HG02759 (cell line): ENCODE measurements around the gene RASGRP3.

Experiments used
- ATAC-seq: cut with Tn5 transposase; IDR thresholded peaks from one replicate; pipeline ENCODE4 v1.9.1; 2021; ENCODE audit warnings: mild to moderate bottlenecking, moderate library complexity; ENCODE audit not compliant: unreplicated experiment

The RASGRP3 gene

GRCh38 chr2:33518200-33518599, 41.8 kb downstream of the RASGRP3 start:
- ATAC-seq = no peak

GRCh38 chr2:33518929-33519328, 42.5 kb downstream of the RASGRP3 start:
- ATAC-seq = no peak

GRCh38 chr2:33521791-33522281, 45.4 kb downstream of the RASGRP3 start:
- ATAC-seq = no peak

- no peak for ATAC-seq
Observed at GRCh38 chr2:33522576-33522975, 46.1 kb downstream of the RASGRP3 start.

GRCh38 chr2:33525666-33526065, 49.2 kb downstream of the RASGRP3 start:
- ATAC-seq = no peak

GRCh38 chr2:33526132-33526531, 49.7 kb downstream of the RASGRP3 start:
- no peak for ATAC-seq

- ATAC-seq = no peak
Observed at GRCh38 chr2:33526921-33527320, 50.5 kb downstream of the RASGRP3 start.

GRCh38 chr2:33528441-33528950, 52.0 kb downstream of the RASGRP3 start:
- ATAC-seq = no peak

- ATAC-seq = peak; percentile 27
Observed at GRCh38 chr2:33529771-33530481, 53.5 kb downstream of the RASGRP3 start.

- ATAC-seq = peak; percentile 46
Observed at GRCh38 chr2:33530690-33531548, 54.5 kb downstream of the RASGRP3 start.

- no peak for ATAC-seq
Observed at GRCh38 chr2:33531549-33532059, 55.2 kb downstream of the RASGRP3 start.

GRCh38 chr2:33532146-33532545, 55.7 kb downstream of the RASGRP3 start:
- no peak for ATAC-seq

GRCh38 chr2:33532966-33533365, 56.5 kb downstream of the RASGRP3 start:
- ATAC-seq = no peak

- no peak for ATAC-seq
Observed at GRCh38 chr2:33535421-33535820, 59.0 kb downstream of the RASGRP3 start.

- no peak for ATAC-seq
Observed at GRCh38 chr2:33541243-33541642, 64.8 kb downstream of the RASGRP3 start.

GRCh38 chr2:33550206-33550605, 73.8 kb downstream of the RASGRP3 start:
- ATAC-seq = no peak

- no peak for ATAC-seq
Observed at GRCh38 chr2:33552758-33553461, 76.5 kb downstream of the RASGRP3 start.

GRCh38 chr2:33555681-33556080, 79.2 kb downstream of the RASGRP3 start:
- ATAC-seq = no peak

GRCh38 chr2:33559328-33559727, 82.9 kb downstream of the RASGRP3 start:
- ATAC-seq = no peak

- no peak for ATAC-seq
Observed at GRCh38 chr2:33560017-33560416, 83.6 kb downstream of the RASGRP3 start.

- no peak for ATAC-seq
Observed at GRCh38 chr2:33561872-33562271, 85.4 kb downstream of the RASGRP3 start.
